IPS-18c (cell line): ENCODE measurements around the gene SRPX2.
"Not testable (repeated sequence)": the region's sequence is repeated elsewhere in the genome, so short reads cannot be mapped to it uniquely, and the experiment has no call there.

Source experiments
- H3K4me3 ChIP-seq: 2 replicates; pipeline ENCODE4 v1.7.0; 2013; ENCODE audit warnings: low read depth, mild to moderate bottlenecking, low read length, moderate library complexity; ENCODE audit not compliant: insufficient read depth
- H3K9me3 ChIP-seq: one replicate; pipeline ENCODE4 v1.6.1; 2013; ENCODE audit warnings: mild to moderate bottlenecking, low read length, moderate library complexity; ENCODE audit not compliant: control insufficient read depth, insufficient read depth

Gene SRPX2

GRCh38 chrX:100682939-100683338 is 38.9 kb downstream of the SRPX2 start:
- Histone ChIP-seq H3K9me3 (no peaks in the 10 kb centered on the region), H3K4me3 (no peak overlapping the region)

- Histone ChIP-seq H3K9me3 (no peaks in the 10 kb centered on the region), H3K4me3 (no peak overlapping the region)
Observed at GRCh38 chrX:100685284-100685996, 41.4 kb downstream of the SRPX2 start.

GRCh38 chrX:100685997-100686305 is 42.0 kb downstream of the SRPX2 start:
- Histone ChIP-seq H3K9me3 (no peaks in the 10 kb centered on the region), H3K4me3 (no peak overlapping the region)

GRCh38 chrX:100687128-100687527 is 43.1 kb downstream of the SRPX2 start:
- Histone ChIP-seq H3K4me3 (no peak overlapping the region), H3K9me3 (no peaks in the 10 kb centered on the region)

- H3K9me3 ChIP-seq: no peaks in the 10 kb centered on the region
Observed at GRCh38 chrX:100687546-100687945, 43.5 kb downstream of the SRPX2 start.

GRCh38 chrX:100695302-100695701 is 51.3 kb downstream of the SRPX2 start:
- Histone ChIP-seq H3K9me3 (no peaks in the 10 kb centered on the region), H3K4me3 (no peak overlapping the region)

More at GRCh38 chrX:100687546-100687945, 43.5 kb downstream of the SRPX2 start:
- H3K4me3 ChIP-seq: no peak overlapping the region

GRCh38 chrX:100695991-100696390 is 52.0 kb downstream of the SRPX2 start:
- no peaks in the 10 kb centered on the region for H3K9me3 ChIP-seq
- H3K4me3 ChIP-seq: no peak overlapping the region

GRCh38 chrX:100696699-100697351 is 52.8 kb downstream of the SRPX2 start:
- H3K9me3 ChIP-seq: no peaks in the 10 kb centered on the region
- no peak overlapping the region for H3K4me3 ChIP-seq

GRCh38 chrX:100698551-100698950 is 54.6 kb downstream of the SRPX2 start:
- no peaks in the 10 kb centered on the region for H3K9me3 ChIP-seq

GRCh38 chrX:100700809-100701208 is 56.8 kb downstream of the SRPX2 start:
- Histone ChIP-seq H3K9me3 (no peaks in the 10 kb centered on the region), H3K4me3 (no peak overlapping the region)

More at GRCh38 chrX:100698551-100698950, 54.6 kb downstream of the SRPX2 start:
- H3K4me3 ChIP-seq: no peak overlapping the region

- Histone ChIP-seq H3K4me3 (no peak overlapping the region), H3K9me3 (no peaks in the 10 kb centered on the region)
Observed at GRCh38 chrX:100704581-100705203, 60.7 kb downstream of the SRPX2 start.

GRCh38 chrX:100710816-100711215 is 66.8 kb downstream of the SRPX2 start:
- Histone ChIP-seq H3K4me3 (no peak overlapping the region), H3K9me3 (no peaks in the 10 kb centered on the region)

- H3K9me3 ChIP-seq: no peaks in the 10 kb centered on the region
- H3K4me3 ChIP-seq: no peak overlapping the region
Observed at GRCh38 chrX:100717363-100717762, 73.4 kb downstream of the SRPX2 start.

GRCh38 chrX:100719139-100719538 is 75.1 kb downstream of the SRPX2 start:
- H3K9me3 ChIP-seq: no peaks in the 10 kb centered on the region
- no peak overlapping the region for H3K4me3 ChIP-seq

- Histone ChIP-seq H3K9me3 (no peaks in the 10 kb centered on the region), H3K4me3 (no peak overlapping the region)
Observed at GRCh38 chrX:100720301-100720700, 76.3 kb downstream of the SRPX2 start.

GRCh38 chrX:100721328-100721727 is 77.3 kb downstream of the SRPX2 start:
- H3K9me3 ChIP-seq: no peaks in the 10 kb centered on the region
- no peak overlapping the region for H3K4me3 ChIP-seq

GRCh38 chrX:100724006-100724405 is 80.0 kb downstream of the SRPX2 start:
- not testable (repeated sequence) for H3K9me3 ChIP-seq, H3K4me3 ChIP-seq
